Neuron (in vitro differentiated cells): ENCODE data around the gene NDUFV1.

Experiments used
- H2AFZ ChIP-seq: one replicate; pipeline ENCODE4 v1.6.1; 2013; ENCODE audit warnings: low read depth, mild to moderate bottlenecking, inconsistent platforms, low read length, moderate library complexity
- H3K27me3 ChIP-seq: one replicate; pipeline ENCODE4 v1.6.1; 2013; ENCODE audit warnings: low read length; ENCODE audit not compliant: insufficient read depth
- H3K36me3 ChIP-seq: one replicate; pipeline ENCODE4 v1.6.1; 2013; ENCODE audit warnings: low read length; ENCODE audit not compliant: insufficient read depth
- H3K4me1 ChIP-seq: one replicate; pipeline ENCODE4 v1.6.1; 2013; ENCODE audit warnings: low read length; ENCODE audit not compliant: insufficient read depth
- H3K4me3 ChIP-seq: 2 replicates; pipeline ENCODE4 v1.5.1; 2013; ENCODE audit warnings: mild to moderate bottlenecking, low read length, moderate library complexity
- H3K9me3 ChIP-seq: one replicate; pipeline ENCODE4 v1.6.1; 2013; ENCODE audit warnings: low read length

NDUFV1 gene

DNA sequence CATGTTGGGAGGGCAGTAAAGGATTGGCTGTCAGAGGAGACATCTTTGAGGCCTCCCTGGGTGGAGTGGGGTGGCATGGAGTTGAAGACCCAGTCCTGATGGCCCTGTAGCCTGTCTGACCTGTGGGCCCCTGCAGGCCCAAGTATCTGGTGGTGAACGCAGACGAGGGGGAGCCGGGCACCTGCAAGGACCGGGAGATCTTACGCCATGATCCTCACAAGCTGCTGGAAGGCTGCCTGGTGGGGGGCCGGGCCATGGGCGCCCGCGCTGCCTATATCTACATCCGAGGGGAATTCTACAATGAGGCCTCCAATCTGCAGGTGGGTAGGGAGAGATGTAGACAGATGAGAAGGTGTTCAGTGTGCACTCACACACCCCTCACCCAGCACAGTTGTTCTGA is 2.6 kb downstream of the NDUFV1 start:
- Histone ChIP-seq H3K36me3 (peaks cover 29% of the 10 kb centered on the region), H2AFZ (no peak overlapping the region), H3K27me3 (no peaks in the 10 kb centered on the region), H3K9me3 (no peaks in the 10 kb centered on the region), H3K4me1 (peaks cover 23% of the 10 kb centered on the region), H3K4me3 (no peak overlapping the region)

DNA sequence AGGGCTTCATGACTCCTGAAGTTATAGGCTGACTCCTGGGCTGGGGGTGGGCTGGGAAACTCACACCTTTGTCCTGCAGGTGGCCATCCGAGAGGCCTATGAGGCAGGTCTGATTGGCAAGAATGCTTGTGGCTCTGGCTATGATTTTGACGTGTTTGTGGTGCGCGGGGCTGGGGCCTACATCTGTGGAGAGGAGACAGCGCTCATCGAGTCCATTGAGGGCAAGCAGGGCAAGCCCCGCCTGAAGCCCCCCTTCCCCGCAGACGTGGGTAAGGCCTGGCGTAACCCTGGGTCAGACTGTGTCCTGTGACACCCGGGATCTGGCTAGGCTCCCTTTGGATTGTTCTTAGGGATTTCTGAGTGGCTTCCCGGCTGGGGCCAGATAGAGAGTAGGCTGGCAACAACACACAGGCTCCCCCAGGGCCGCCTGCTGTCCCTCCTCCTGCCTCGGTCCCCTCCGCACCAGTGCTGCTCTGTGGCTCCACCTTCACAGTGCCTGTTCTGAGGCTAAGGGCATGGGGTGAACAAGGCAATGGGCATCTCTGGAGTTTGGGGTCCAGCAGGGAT is 3.6 kb downstream of the NDUFV1 start:
- no peaks in the 10 kb centered on the region for H3K27me3 ChIP-seq
- peaks cover 19% of the 10 kb centered on the region for H3K4me1 ChIP-seq
- H3K9me3 ChIP-seq, result no peaks in the 10 kb centered on the region
- no peak overlapping the region for H2AFZ ChIP-seq
- H3K36me3 ChIP-seq, result peaks cover 29% of the 10 kb centered on the region
- H3K4me3 ChIP-seq, result no peak overlapping the region

DNA sequence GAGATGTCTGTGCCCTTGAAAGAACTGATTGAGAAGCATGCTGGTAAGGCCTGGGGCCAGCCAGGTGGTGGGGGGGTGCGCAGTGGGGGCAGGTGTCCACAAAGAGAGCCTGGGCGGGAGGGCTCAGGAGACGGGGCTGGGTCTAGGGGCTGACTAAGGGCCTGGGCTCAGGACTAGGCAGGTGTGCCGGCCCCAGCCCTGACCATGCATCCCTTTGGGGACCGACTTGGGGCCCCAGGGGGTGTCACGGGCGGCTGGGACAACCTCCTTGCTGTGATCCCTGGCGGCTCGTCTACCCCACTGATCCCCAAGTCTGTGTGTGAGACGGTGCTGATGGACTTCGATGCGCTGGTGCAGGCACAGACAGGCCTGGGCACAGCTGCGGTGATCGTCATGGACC is 4.4 kb downstream of the NDUFV1 start:
- H2AFZ ChIP-seq, result no peak overlapping the region
- no peak overlapping the region for H3K4me3 ChIP-seq
- H3K9me3 ChIP-seq, result no peaks in the 10 kb centered on the region
- peaks cover 29% of the 10 kb centered on the region for H3K36me3 ChIP-seq
- H3K27me3 ChIP-seq, result no peaks in the 10 kb centered on the region
- peaks cover 11% of the 10 kb centered on the region for H3K4me1 ChIP-seq

DNA sequence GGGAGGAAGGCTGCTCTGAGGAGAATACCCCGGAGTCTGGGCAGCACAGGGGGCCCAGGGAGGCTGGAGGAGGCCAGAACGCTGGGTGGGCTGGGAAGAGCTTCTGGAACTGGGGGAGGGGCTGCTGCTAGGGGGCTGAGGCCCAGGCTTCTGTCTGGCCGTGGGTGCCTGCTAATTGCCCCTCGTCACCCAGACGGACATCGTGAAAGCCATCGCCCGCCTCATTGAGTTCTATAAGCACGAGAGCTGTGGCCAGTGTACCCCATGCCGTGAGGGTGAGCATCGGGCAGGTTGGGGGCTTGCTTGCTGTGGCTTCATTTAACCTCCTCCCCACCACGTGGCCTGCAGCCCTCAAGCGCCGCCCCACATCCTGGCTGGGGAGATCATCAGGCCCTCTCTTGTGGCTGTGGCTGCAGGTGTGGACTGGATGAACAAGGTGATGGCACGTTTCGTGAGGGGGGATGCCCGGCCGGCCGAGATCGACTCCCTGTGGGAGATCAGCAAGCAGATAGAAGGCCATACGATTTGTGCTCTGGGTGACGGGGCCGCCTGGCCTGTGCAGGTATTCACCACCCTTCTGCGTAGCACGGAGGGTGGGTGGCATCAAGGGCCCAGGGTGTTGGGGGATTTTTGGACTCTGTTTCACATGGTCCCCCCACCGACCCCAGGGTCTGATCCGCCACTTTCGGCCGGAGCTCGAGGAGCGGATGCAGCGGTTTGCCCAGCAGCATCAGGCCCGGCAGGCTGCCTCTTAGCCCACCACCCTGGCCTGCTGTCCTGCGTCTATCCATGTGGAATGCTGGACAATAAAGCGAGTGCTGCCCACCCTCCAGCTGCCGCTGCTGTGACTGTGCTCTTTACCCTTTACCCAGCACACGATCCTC is 5.2 kb downstream of the NDUFV1 start:
- Histone ChIP-seq H3K4me3 (no peak overlapping the region), H3K4me1 (peaks cover 8% of the 10 kb centered on the region), H2AFZ (no peak overlapping the region), H3K36me3 (peaks cover 29% of the 10 kb centered on the region), H3K27me3 (no peaks in the 10 kb centered on the region), H3K9me3 (no peaks in the 10 kb centered on the region)

DNA sequence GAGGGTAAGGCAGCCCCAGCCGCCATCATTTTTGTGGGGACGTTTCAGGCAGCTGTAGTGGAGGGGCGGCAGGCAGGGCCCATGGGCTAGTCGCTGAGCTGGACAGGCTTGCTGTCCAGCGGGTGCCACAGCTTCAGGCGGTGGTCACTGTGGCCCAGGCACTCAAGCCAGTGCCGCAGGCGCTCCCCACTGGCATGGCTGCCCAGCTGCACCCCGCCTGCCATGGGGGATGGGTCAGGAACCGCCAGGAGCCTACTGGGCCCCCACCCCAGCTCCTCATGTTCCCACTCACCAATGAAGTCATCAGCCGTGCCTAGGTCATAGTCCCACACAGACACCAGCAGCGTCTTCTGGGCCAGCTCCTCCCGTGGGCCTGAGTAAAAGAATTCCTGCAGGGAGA is 6.0 kb downstream of the NDUFV1 start:
- H3K4me3 ChIP-seq, result no peak overlapping the region
- H3K36me3 ChIP-seq, result peaks cover 29% of the 10 kb centered on the region
- peaks cover 1% of the 10 kb centered on the region for H3K4me1 ChIP-seq
- H2AFZ ChIP-seq, result no peak overlapping the region
- H3K9me3 ChIP-seq, result no peaks in the 10 kb centered on the region
- no peaks in the 10 kb centered on the region for H3K27me3 ChIP-seq

DNA sequence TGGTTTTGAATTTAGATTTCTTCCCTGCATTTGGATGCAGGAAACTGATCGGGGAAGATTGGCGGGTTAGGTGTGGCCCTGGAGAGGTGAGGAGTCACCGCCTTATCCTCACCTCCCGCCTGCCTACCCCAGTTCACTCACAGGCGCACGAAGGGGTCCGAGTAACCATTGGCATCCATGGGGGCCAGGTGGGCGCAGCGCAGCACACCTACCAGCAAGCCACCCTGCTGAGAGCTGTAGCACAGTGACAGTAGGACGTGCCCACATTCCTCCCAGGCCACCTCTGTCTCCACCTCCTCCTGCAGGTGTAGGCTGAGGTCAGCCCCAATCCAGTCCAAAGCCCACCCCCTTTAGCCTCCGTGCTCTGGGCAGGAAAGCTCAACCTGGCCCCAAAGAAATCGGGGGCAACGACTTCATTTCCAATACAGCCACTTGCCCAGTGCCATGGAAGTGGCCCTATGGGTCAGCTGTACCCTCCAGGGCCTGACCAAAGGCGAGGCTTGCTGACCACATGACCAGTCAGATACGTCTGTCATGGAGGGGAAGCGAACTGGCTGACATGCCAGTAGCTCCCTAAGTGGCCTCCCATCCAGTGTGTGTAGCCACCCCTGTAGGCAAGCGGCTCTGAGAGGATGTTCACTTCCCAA is 6.7 kb downstream of the NDUFV1 start:
- Histone ChIP-seq H3K4me3 (no peak overlapping the region), H3K36me3 (peaks cover 29% of the 10 kb centered on the region), H3K4me1 (no peaks in the 10 kb centered on the region), H2AFZ (no peak overlapping the region), H3K9me3 (no peaks in the 10 kb centered on the region), H3K27me3 (no peaks in the 10 kb centered on the region)

DNA sequence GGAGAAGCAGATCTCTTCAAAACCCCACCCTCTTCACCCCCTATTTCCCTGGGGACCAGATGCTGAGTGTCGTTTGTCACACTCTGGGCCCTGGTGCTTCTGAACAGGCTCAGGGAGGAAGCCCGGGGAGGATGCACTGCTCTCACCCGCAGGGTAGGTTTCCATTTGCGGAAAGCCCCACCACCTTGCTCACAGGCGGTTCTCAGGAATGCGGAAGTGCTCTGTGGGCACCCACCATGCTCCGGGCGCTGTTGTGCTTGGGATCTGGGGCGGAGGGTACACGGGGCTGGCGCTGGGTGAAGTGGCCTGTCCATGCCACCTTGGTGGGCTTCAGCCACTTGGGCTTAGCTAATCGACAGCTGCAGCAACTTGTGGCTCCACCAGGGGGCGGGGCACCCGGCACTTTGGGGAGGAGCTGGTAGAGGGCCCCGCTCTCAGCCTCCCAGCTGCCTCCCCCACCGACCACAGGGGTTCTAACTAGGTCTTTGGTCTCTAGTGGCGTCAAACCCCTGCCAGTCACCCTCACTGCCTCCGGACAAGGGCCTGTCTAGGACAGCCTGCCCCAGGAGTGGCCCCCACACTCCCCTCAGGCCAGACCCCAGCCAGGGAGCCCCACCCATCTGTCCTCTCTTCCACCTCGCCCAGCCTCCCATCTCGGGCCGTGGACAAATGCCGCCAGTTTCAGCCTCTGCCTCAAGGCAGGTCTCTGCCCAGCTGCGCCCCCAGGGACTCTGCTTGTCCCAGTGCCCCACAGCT is 7.4 kb downstream of the NDUFV1 start:
- no peak overlapping the region for H2AFZ ChIP-seq
- H3K36me3 ChIP-seq, result peaks cover 25% of the 10 kb centered on the region
- no peaks in the 10 kb centered on the region for H3K4me1 ChIP-seq
- no peaks in the 10 kb centered on the region for H3K9me3 ChIP-seq
- no peaks in the 10 kb centered on the region for H3K27me3 ChIP-seq
- H3K4me3 ChIP-seq, result no peak overlapping the region

DNA sequence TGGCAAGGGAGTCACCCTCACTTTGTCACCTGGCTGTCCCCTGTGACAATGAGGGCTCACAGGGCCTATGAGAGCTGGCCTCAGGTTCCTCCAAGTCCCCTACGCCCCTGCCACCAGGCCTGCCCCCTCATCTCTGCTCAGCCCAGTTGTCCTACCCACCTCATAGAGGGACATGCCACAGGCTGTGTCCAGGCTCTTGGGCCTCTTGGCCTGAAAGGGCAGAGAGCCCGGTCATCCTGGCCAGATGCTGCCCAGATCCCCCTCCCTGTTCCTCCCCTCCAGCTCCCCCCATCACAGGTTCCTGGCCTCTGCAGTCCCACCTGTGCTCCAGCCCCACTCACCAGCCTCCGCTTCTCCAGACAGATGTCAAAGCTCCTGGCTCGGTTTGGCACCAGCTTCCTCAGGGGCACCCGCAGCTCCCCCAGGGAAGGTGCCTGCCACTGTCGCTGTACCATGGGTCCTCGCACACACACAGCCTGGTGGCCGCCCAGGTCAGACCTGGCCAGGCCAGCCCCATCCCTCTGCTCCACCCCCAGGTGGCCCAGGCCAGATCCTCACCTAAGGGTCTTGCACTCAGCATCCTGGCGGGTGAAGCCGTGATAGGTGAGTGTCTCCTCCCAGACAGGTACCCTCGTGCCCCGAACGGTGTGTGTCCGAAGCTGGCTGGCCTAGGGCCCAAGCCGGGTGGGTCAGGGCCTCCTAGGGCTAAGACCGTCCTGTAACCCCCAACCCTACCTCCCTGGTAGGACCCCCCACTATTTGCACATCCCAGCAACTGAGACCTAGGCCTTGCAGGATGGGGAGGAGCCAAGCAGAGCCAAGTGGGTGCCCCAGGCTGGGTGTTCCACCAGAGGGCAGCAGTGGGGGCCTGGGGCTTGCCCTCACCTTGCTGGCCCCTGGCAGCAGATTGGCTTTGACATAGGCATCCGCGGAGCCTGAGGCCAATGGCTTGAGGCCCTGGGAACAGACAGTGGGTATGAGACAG is 8.3 kb downstream of the NDUFV1 start:
- H3K9me3 ChIP-seq, result no peaks in the 10 kb centered on the region
- no peaks in the 10 kb centered on the region for H3K27me3 ChIP-seq
- H2AFZ ChIP-seq, result no peak overlapping the region
- H3K4me3 ChIP-seq, result no peak overlapping the region
- H3K4me1 ChIP-seq, result no peaks in the 10 kb centered on the region
- peaks cover 20% of the 10 kb centered on the region for H3K36me3 ChIP-seq

DNA sequence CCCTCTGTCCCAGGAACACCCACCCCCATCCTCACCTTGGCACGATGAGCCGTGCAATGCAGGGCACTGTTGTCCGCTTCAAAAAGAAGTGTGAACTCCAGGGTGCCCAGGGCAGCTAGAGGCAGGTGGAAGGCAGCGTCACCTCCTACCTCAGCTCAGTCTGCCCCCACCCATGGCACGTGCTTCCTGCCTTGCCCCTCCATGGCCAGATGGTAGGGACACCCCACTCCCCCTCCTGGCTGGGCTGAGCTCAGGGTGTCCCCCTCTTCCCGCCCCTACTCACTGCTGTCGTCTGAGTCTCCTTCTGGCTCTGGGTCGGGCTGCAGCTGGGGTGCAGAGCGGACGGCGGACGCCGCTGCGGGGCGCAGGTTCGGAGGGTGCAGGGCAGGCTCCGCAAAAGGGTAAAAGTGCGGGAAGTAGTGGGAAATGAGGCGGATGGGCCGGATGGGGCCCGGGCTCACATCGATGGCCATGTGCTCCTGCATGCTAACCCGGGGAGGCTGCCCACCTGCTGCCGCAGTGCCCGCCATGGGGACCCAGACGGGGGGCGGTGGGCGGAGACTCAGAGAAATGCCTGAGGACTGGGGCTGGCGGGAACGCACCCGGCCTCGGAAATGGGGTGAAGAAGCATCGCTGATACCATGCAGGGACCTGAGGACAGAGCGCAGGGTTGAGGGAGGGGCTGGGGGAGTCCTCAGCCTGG is 9.1 kb downstream of the NDUFV1 start:
- Histone ChIP-seq H3K9me3 (no peaks in the 10 kb centered on the region), H3K4me1 (no peaks in the 10 kb centered on the region)

DNA sequence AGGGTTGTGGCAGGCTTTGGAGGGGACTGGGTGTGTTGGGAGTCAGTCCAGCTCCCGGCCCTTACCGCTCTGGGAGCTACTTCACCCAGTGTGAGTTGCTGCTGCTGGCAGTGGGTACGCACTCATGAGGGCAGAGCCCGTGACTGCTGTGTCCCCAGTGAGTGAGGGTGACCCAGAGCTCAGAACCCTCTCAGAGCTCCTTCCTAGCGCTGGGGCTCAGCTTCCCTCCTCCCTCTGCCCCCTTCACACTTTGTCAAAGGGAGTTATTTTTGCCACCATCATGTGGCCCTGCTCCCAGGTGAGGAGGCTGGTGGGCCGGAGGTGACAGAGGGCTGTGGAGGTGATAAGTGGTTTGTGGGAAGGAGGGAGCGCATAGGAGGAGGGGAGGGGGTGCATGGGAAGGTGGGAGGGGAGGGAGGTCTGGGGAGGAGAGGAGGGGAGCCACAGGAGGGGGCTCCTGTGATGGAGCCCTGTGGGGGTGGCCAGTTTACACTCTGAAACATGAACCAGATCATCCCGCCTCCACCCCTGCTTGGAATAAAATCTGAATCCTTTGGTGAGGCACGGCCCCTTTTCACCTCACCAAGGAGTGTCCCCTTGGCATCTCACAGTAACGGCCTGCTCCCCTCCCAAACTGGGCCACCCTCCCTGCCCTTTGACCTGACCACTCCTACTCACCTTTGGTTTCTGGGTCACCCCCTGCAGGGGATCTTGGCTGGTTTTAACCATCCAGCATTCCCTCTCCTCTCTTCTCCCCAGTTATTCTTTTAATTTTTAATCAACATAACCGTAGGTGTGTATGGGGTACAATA is 9.9 kb downstream of the NDUFV1 start:
- H3K36me3 ChIP-seq, result peaks cover 8% of the 10 kb centered on the region
- no peak overlapping the region for H3K4me3 ChIP-seq
- H3K4me1 ChIP-seq, result no peaks in the 10 kb centered on the region
- H2AFZ ChIP-seq, result no peak overlapping the region
- H3K27me3 ChIP-seq, result no peaks in the 10 kb centered on the region
- H3K9me3 ChIP-seq, result no peaks in the 10 kb centered on the region

More for the DNA sequence above, 9.1 kb downstream of the NDUFV1 start:
- Histone ChIP-seq H3K36me3 (peaks cover 13% of the 10 kb centered on the region), H2AFZ (no peak overlapping the region), H3K27me3 (no peaks in the 10 kb centered on the region), H3K4me3 (no peak overlapping the region)

DNA sequence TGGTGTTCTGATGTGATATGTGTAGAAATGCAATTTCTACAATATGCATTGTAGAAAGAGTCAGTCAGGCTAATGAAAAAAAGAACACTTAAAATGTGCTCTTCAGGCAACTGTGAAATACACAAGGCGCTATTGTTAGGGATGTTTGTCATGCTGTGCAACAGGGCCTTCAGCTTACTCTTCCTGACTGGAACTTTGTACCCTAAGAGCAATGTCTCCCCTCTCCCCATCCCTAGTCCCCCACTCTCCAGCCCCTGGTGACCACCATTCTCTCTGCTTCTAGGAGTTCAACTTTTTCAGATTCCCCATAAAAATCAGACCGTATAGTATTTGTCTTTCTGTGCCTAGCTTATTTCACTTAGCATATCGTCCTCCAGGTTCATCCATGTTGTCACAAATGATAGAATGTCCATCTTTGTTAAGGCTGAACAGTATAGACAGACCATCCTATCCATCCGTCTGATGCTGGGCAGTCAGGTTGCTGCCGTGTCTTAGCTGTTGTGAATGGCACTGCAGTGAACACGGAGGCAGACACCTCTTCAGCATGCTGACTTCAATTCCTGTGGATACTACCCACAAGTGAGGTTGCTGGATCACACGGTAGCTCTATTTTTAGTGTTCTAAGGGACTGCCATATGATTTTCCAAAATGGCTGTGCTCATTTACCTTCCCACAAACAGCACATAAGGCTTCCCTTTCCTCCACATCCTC is 10.7 kb downstream of the NDUFV1 start:
- Histone ChIP-seq H3K4me1 (no peaks in the 10 kb centered on the region), H3K27me3 (no peaks in the 10 kb centered on the region), H2AFZ (no peak overlapping the region), H3K4me3 (no peak overlapping the region), H3K9me3 (no peaks in the 10 kb centered on the region), H3K36me3 (peaks cover 1% of the 10 kb centered on the region)
